Thyroid gland (tissue), 4 donors: ENCODE measurements around the gene SH3TC1. TPM values are rescaled to one million over a fixed set of nuclear protein-coding genes. Genes with fewer than 3 reads are reported as not detected.

Experiments used
- DNase-seq, 2 donors: peaks; one replicate each; pipeline ENCODE4 v3.0.0-alpha.2; 2019
- H3K27ac ChIP-seq, 3 donors: fragments of 200-600 bp; sonication (generic); 1 replicate in 2 of 3; 2 replicates in 1 of 3; pipeline ENCODE4 v1.5.1; 2016 to 2019; ENCODE audit warnings: mild to moderate bottlenecking in 1 of 3, moderate library complexity in 1 of 3
- H3K27me3 ChIP-seq: fragments of 200-600 bp; sonication (generic); one replicate; pipeline ENCODE4 v1.5.1; 2019
- H3K36me3 ChIP-seq, 2 donors: fragments of 200-600 bp; sonication (generic); one replicate each; pipeline ENCODE4 v1.5.1; 2016 to 2019
- H3K4me1 ChIP-seq, 2 donors: fragments of 200-600 bp; sonication (generic); one replicate each; pipeline ENCODE4 v1.5.1; 2017 to 2019
- H3K4me3 ChIP-seq, 3 donors: fragments of 200-600 bp; sonication (generic); replicated peaks in 1 of 3; 1 replicate in 2 of 3; 2 replicates in 1 of 3; pipeline ENCODE4 v1.5.1; 2016; ENCODE audit warnings: mild to moderate bottlenecking in 1 of 3
- H3K9me3 ChIP-seq: fragments of 200-600 bp; sonication (generic); one replicate; pipeline ENCODE4 v1.5.1; 2017
- CTCF ChIP-seq, 6 experiments: fragments of 200-600 bp in 3 of 6; fragments of 450-650 bp in 3 of 6; sonication (generic) in 3 of 6; IDR thresholded peaks; one replicate each; pipeline ENCODE4 v1.5.1; 2016 to 2019; ENCODE audit warnings: antibody characterized with exemption in 6 of 6, mild to moderate bottlenecking in 2 of 6, inconsistent platforms in 1 of 6, moderate library complexity in 1 of 6
- POLR2A ChIP-seq, 2 donors: fragments of 450-650 bp; IDR thresholded peaks; one replicate each; pipeline ENCODE4 v1.6.1; 2017; ENCODE audit warnings: antibody characterized with exemption in 2 of 2, mild to moderate bottlenecking in 2 of 2, moderate library complexity in 1 of 2
- WGBS, 2 donors: methylation state at CpG; one replicate each; pipeline ENCODE4 v1.1.5; 2017; 5-methylcytosine and 5-hydroxymethylcytosine counted together
- intact Hi-C: fragments of 100-400 bp; cut with DNase I; formaldehyde crosslinking; loops from one replicate; pipeline ENCODE4 v1.15.1; 2023
- total RNA-seq, 4 donors: library from RNA; depleted of rRNA; stranded (reverse); fragments of >200 nt; gene quantifications; one replicate each; pipeline ENCODE4 v1.2.3, GENCODE V29; 2016

SH3TC1 gene
- total RNA-seq, 4 donors from 2014 or later: 13.5 to 29.5 (median 16.4) TPM

DNA sequence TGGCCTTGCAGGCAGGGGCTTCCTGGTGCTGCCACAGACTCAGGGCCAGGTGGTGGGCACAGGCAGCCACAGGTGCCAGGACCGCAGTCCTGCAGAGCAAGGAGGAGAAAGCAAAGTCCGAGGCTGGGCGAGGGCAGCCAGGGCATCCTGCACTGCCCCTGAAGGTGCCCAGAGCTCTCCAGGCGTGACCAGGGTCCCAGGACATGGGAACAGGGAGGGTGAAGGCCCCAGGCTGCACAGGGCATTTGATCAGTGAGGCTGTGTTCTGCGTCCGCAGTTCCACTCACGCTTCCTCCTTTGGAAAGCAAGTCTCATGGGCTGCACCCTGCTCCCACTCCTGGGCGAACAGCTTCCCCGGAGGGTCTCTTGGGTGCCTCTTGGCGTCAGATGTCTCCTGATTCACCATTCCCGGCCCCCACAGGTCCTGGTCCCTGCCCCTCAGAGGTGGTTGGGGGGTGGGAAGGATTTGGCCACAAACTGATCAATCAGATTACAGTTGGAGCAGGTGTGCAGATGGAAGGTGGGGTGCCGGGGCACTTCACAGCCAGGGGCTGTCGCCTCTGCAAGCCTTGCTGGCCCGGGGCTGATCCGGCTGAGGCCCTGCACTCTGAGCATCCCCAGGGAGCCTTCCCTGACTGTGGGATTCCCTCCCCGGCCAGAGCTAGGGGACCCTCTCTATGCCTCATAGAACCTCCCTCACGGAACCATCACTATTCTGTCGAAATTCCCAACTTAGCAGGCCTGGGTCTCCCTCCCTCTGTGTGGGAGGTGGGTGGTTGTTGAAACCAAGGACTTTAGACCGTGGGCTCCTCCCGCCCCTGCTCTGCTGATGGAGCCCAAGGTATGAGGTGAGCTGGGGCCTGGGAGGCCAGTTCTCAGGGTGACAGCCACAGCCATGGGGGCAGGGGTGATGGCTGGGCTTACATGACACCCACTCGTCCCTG lies 3.3 kb downstream of the SH3TC1 start:
- no peaks in the 10 kb centered on the region for H3K27me3 ChIP-seq
- DNase-seq: no peak
- no peak overlapping the region for H3K4me3 ChIP-seq
- intact Hi-C loops: no loop called here
- H3K27ac ChIP-seq: no peak overlapping the region
- H3K9me3 ChIP-seq: no peaks in the 10 kb centered on the region
- no peaks in the 10 kb centered on the region for H3K36me3 ChIP-seq
- peaks cover 34 to 53% of the 10 kb centered on the region in 2 donors for H3K4me1 ChIP-seq
- no peak for TF ChIP-seq CTCF (IDR thresholded peaks at IDR 0.05)
- TF ChIP-seq POLR2A (IDR thresholded peaks at IDR 0.05): no peak
- 91 to 96% methylated on average over 11 to 15 of the region's 21 CpGs for WGBS, 2 donors

GRCh38 chr4:8203052-8203401 lies 3.9 kb downstream of the SH3TC1 start:
- Histone ChIP-seq H3K27ac (no peak overlapping the region), H3K9me3 (no peaks in the 10 kb centered on the region), H3K36me3 (no peaks in the 10 kb centered on the region), H3K27me3 (no peaks in the 10 kb centered on the region), H3K4me3 (no peak overlapping the region), H3K4me1 (peaks cover 34 to 53% of the 10 kb centered on the region in 2 donors)
- 85 to 94% methylated on average over 7 of the region's 7 CpGs for WGBS, 2 donors
- no peak for DNase-seq
- TF ChIP-seq POLR2A (IDR thresholded peaks at IDR 0.05): no peak
- no peak for TF ChIP-seq CTCF (IDR thresholded peaks at IDR 0.05)
- intact Hi-C loops: no loop called here

DNA sequence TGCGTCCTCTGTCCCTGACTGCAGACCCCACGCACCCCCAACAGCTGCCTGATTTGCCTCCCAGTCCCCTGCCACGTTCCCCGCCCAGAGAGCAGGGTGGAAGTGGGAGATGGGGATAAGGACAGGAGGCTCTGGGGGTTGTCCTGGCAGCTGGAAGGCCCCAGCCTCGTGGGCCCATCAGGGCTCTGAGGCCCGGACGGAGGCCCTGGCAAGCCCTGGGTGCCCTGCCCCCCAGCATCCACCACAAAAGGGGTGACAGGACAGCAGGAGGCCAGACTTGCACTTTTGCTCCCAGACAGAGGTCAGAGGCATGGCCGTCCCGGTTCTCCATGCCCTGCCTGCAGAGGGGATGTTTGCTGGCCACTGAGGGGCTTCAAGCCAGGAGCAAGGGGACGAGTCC lies 4.7 kb downstream of the SH3TC1 start:
- no peaks in the 10 kb centered on the region for H3K36me3 ChIP-seq
- H3K4me1 ChIP-seq: peaks cover 29 to 47% of the 10 kb centered on the region in 2 donors
- no peak for DNase-seq
- H3K27me3 ChIP-seq: no peaks in the 10 kb centered on the region
- TF ChIP-seq CTCF (IDR thresholded peaks at IDR 0.05) (no peak), POLR2A (IDR thresholded peaks at IDR 0.05) (no peak)
- H3K27ac ChIP-seq: no peak overlapping the region
- H3K9me3 ChIP-seq: no peaks in the 10 kb centered on the region
- no peak overlapping the region for H3K4me3 ChIP-seq
- WGBS, 2 donors: 85 to 96% methylated on average over 6 to 8 of the region's 10 CpGs
- intact Hi-C loops: no loop called here

DNA sequence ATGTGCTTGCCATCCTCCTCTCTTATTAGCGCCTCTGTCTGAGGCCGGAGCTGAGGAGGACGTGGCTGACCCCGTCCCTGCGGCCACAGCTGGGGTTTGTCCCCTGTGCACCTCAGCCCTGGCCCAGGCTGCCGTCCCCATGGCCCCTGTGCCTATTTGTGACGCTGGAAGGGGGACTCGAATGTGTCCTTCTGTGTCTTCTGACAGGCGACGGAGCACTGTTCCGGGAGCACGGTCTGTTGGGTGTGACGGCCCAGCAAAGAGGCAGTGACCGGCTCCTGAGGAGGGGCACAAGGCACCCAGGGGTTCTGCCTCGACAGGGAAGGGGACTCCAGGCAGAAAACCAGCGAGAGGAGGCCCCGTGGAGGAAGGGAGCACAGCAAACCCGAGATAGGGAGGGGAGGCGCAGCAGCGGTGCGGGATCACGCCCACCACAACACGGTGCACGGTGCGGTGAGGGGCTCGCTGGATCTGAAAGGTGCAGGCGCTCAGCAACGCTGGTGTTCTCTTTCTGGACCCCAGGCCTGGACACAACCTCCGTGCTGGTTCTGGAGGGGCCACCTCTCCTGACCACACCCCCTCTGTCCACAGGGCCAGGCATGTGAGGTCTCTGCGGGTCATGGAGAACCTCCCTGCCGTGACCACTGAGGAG lies 5.6 kb downstream of the SH3TC1 start:
- no peak overlapping the region for H3K27ac ChIP-seq
- H3K4me3 ChIP-seq: no peak overlapping the region
- TF ChIP-seq POLR2A (IDR thresholded peaks at IDR 0.05) (no peak), CTCF (IDR thresholded peaks at IDR 0.05) (no peak)
- no peaks in the 10 kb centered on the region for H3K9me3 ChIP-seq
- intact Hi-C loops: no loop called here
- DNase-seq: no peak
- H3K36me3 ChIP-seq: no peaks in the 10 kb centered on the region
- H3K4me1 ChIP-seq: peaks cover 22 to 38% of the 10 kb centered on the region in 2 donors
- H3K27me3 ChIP-seq: no peaks in the 10 kb centered on the region
- 93 to 95% methylated on average over 24 to 30 of the region's 31 CpGs for WGBS, 2 donors

- intact Hi-C loops: no loop called here
- TF ChIP-seq CTCF (IDR thresholded peaks at IDR 0.05) (no peak), POLR2A (IDR thresholded peaks at IDR 0.05) (no peak)
Measured at GRCh38 chr4:8205241-8205707, 6.2 kb downstream of the SH3TC1 start.

More at GRCh38 chr4:8205241-8205707, 6.2 kb downstream of the SH3TC1 start:
- Histone ChIP-seq H3K27me3 (no peaks in the 10 kb centered on the region), H3K4me1 (peaks cover 16 to 35% of the 10 kb centered on the region in 2 donors), H3K9me3 (no peaks in the 10 kb centered on the region), H3K4me3 (no peak overlapping the region), H3K27ac (no peak overlapping the region), H3K36me3 (no peaks in the 10 kb centered on the region)
- WGBS, 2 donors: 67 to 75% methylated on average over 17 to 19 of the region's 19 CpGs
- peak in 1 of 2 donors; percentile 51 for DNase-seq
